Psoas muscle (tissue), 8 donors: ENCODE data around the gene TDRD5. TPM values are rescaled to one million over a fixed set of nuclear protein-coding genes. Genes with fewer than 3 reads are reported as not detected.

Experiments
- ATAC-seq, 4 donors: fragments of 200-7000 bp; cut with Tn5 transposase; one replicate each; pipeline ENCODE4 v1.9.1; 2020; ENCODE audit warnings: moderate library complexity in 3 of 4, mild to moderate bottlenecking in 2 of 4
- DNase-seq, 2 donors: peaks; one replicate each; pipeline ENCODE4 v3.0.0-alpha.2; 2020
- H3K27ac ChIP-seq: fragments of 200-600 bp; one replicate; pipeline ENCODE4 v1.8.0; 2022
- H3K27me3 ChIP-seq, 3 donors: fragments of 200-600 bp in 1 of 3; one replicate each; pipeline versions ENCODE4 v1.6.1 to v1.8.0; 2013 to 2022; ENCODE audit warnings: low read length in 2 of 3, mild to moderate bottlenecking in 2 of 3, moderate library complexity in 1 of 3; ENCODE audit not compliant: insufficient read depth in 3 of 3
- H3K36me3 ChIP-seq, 2 donors: fragments of 200-600 bp in 1 of 2; one replicate each; pipeline versions ENCODE4 v1.6.1 to v1.8.0; 2013 to 2022; ENCODE audit warnings: low read depth in 1 of 2, mild to moderate bottlenecking in 1 of 2, moderate library complexity in 1 of 2; ENCODE audit not compliant: insufficient read depth in 1 of 2
- H3K4me1 ChIP-seq: fragments of 200-600 bp; one replicate; pipeline ENCODE4 v1.8.0; 2022
- H3K4me3 ChIP-seq: fragments of 200-600 bp; one replicate; pipeline ENCODE4 v1.8.0; 2022; ENCODE audit warnings: mild to moderate bottlenecking
- H3K9me3 ChIP-seq: fragments of 200-600 bp; one replicate; pipeline ENCODE4 v1.8.0; 2022
- WGBS, 3 donors: extraction: QIAGEN DNeasy Blood & Tissue Kit; methylation state at CpG; one replicate each; pipeline versions ENCODE4 v1.1.6 to v1.1.7; 2013; 5-methylcytosine and 5-hydroxymethylcytosine counted together
- intact Hi-C, 2 donors: fragments of 100-400 bp; cut with DNase I; formaldehyde crosslinking; loops; one replicate each; pipeline versions ENCODE4 v1.11.0 to v1.14.2; 2022
- polyA plus RNA-seq, 3 donors: library from polyadenylated mRNA; stranded (reverse); fragments of 200-250 nt; gene quantifications; one replicate each; pipeline ENCODE4 v1.2.3, GENCODE V29; 2013
- total RNA-seq, 4 donors: library from RNA; stranded (reverse); fragmentation: NEBNext Ultra II Directional in 2 of 4; extraction: Animal tissue kit (Norgen Biotek cat#: 25700) in 2 of 4; gene quantifications; one replicate each; pipeline versions ENCODE4 v1.2.1 to v1.2.4, GENCODE V29; 2021 to 2023
- TF ChIP-seq, protein P1 (sequence below): fragments of 200-600 bp; IDR thresholded peaks from one replicate; pipeline ENCODE4 v1.8.0; 2022; ENCODE audit warnings: antibody characterized with exemption
- donor health status: healthy with polysubstance abuse.
- donor health status: DM: no; HTN: no; CAD: no; lungs with moderate emphysema.
- donor health status: Bipolar disorder and iron deficiency.
- donor health status: healthy.
- donor health status: DM: yes; HTN: yes; CAD: no.
- donor health status: DM: no; HTN: no; CAD: no.
- donor health status: DM: no; HTN: no; CAD: no.
- donor health status: DM: yes; HTN: yes; CAD: no.

The TDRD5 gene
- total and polyA plus RNA-seq, 7 donors: 0.03 TPM; not detected in 6

DNA sequence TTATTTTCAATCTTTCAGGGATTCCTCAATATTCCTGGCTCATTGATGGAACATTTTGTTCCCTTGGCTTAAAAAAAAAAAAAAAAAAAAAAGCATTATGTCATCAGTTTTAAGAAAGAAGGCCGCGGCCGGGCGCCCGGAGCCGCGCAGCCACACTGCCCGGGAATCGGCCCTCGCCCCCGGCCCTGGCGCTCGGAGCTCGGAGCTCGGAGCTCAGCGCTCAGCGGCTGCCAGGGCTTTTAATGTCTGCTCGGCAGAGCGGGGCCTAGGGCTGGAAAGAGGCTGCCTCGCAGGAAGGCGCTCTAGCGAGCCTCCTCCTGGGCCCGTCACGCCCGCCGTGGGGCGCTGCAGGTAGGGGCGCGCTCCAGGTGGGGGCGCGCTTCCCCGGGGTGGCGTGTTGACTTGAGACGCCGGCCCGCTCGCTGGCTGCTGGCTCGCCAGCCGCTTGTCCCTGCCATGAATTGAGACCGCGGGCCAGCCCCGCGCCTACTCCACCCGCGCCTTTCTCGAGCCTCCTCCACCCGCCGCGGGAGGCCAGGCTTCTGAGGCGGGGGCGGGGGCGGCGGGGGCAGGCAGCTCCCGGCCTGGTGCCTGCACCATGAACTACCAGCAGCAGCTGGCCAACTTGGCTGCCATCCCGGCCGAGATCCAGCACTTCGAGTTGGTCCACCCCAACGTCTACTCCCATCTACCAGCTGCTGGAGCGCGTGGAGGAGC, 5.4 kb upstream of the TDRD5 start:
- TF ChIP-seq, protein P1, sequence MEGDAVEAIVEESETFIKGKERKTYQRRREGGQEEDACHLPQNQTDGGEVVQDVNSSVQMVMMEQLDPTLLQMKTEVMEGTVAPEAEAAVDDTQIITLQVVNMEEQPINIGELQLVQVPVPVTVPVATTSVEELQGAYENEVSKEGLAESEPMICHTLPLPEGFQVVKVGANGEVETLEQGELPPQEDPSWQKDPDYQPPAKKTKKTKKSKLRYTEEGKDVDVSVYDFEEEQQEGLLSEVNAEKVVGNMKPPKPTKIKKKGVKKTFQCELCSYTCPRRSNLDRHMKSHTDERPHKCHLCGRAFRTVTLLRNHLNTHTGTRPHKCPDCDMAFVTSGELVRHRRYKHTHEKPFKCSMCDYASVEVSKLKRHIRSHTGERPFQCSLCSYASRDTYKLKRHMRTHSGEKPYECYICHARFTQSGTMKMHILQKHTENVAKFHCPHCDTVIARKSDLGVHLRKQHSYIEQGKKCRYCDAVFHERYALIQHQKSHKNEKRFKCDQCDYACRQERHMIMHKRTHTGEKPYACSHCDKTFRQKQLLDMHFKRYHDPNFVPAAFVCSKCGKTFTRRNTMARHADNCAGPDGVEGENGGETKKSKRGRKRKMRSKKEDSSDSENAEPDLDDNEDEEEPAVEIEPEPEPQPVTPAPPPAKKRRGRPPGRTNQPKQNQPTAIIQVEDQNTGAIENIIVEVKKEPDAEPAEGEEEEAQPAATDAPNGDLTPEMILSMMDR: no peak
- H3K9me3 ChIP-seq: no peaks in the 10 kb centered on the region
- peak; percentile 56 to 77 for DNase-seq
- no peaks in the 10 kb centered on the region for H3K4me1 ChIP-seq
- H3K27ac ChIP-seq: no peak overlapping the region
- intact Hi-C loops: no loop called here
- 2 to 3% (median 2%) methylated on average over 39 to 60 of the region's 60 CpGs for WGBS, 3 donors
- ATAC-seq: peak; percentile 36 to 72 (median 63)
- H3K36me3 ChIP-seq: no peaks in the 10 kb centered on the region
- peaks cover 0 to 36% (median 2%) of the 10 kb centered on the region in 3 donors for H3K27me3 ChIP-seq
- peak overlapping the region; percentile 45 for H3K4me3 ChIP-seq

DNA sequence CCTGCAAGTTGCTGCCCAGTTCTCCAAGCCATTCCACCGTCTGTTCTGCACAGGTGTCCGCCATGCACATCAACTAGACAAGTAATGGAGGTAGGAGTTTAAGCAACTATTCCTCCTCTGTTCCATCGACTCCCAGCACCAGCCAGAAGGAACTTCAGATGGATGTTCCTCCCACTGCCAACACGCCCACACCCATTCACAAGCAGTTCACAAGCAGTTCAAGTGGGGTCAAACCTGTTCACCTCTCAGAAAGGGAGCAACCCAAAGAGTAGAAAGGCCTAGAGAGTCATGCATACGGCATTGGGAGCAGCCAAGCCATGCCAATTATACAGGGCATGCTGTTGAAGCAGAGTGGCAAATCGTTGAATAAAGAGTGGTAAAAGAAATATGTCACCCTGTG, 4.3 kb upstream of the TDRD5 start:
- H3K36me3 ChIP-seq: no peaks in the 10 kb centered on the region
- TF ChIP-seq, protein P1: no peak
- DNase-seq (no peak), ATAC-seq (no peak)
- no peaks in the 10 kb centered on the region for H3K9me3 ChIP-seq
- intact Hi-C loops: no loop called here
- peaks cover 0 to 46% (median 8%) of the 10 kb centered on the region in 3 donors for H3K27me3 ChIP-seq
- no peak overlapping the region for H3K27ac ChIP-seq
- 86 to 89% (median 86%) methylated on average over 6 of the region's 6 CpGs for WGBS, 3 donors
- no peak overlapping the region for H3K4me3 ChIP-seq
- H3K4me1 ChIP-seq: no peaks in the 10 kb centered on the region

DNA sequence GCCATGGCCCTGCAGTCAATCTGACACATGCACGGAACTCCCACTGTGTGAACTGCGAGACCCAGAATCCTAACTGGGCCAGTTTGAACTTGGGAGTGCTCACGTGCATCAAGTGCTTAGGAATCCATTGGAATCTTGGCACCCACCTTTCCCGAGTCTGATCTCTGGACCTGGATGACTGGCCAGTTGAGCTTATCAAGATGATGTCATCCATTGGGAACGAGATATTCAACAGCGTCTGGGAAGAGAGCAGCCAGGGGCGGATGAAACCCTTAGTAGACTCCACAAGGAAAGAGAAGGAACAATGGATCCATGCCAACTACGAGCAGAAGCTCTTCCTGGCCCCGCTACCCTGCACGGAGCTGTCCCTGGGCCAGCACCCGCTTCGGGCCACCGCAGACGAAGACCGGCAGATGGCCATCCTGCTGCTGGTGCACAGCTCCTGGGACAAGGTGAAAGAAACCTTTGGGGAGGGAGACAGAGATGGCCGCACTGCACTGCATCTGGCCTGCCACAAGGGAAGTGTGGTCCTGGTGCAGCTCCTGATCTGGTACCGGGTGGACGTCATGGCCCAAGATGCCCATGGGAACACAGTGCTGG, 3.1 kb upstream of the TDRD5 start:
- no peak for DNase-seq

DNA sequence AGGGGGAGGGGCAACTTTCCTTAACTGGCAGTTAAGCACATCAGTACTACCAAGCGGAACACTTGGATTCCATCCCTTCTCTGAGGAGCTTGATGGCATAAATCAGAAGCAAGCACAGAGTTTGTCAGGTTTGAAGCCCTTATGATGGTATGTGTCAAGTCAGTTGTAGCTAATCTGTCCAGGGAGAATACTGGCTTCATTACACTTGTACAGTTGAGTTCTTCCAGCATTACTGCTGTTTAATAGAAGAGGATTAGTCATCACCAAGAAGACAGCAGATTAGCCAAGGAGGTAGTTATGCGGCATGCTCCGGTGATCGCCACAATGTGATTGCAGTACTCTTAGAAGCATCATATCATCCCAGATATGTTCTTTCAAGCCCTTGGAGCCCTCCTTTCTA, 2.1 kb upstream of the TDRD5 start:
- Histone ChIP-seq H3K27ac (no peak overlapping the region), H3K4me1 (no peaks in the 10 kb centered on the region), H3K4me3 (no peak overlapping the region), H3K9me3 (no peaks in the 10 kb centered on the region), H3K27me3 (peaks cover 0 to 48% (median 8%) of the 10 kb centered on the region in 3 donors), H3K36me3 (no peaks in the 10 kb centered on the region)
- no peak for ATAC-seq
- intact Hi-C loops: no loop called here
- 90 to 93% (median 90%) methylated on average over 4 of the region's 4 CpGs for WGBS, 3 donors
- TF ChIP-seq, protein P1: no peak
- DNase-seq: no peak

More for the DNA sequence above, 3.1 kb upstream of the TDRD5 start:
- TF ChIP-seq, protein P1: no peak
- no peak overlapping the region for H3K4me3 ChIP-seq
- WGBS, 3 donors: 87 to 90% (median 89%) methylated on average over 18 of the region's 18 CpGs
- intact Hi-C loops: no loop called here
- no peaks in the 10 kb centered on the region for H3K36me3 ChIP-seq
- no peak overlapping the region for H3K27ac ChIP-seq
- no peaks in the 10 kb centered on the region for H3K9me3 ChIP-seq
- ATAC-seq: no peak
- H3K4me1 ChIP-seq: no peaks in the 10 kb centered on the region
- H3K27me3 ChIP-seq: peaks cover 0 to 49% (median 8%) of the 10 kb centered on the region in 3 donors
